M059J (cell line): ENCODE measurements around the gene ATP2A2. TPM values are rescaled to one million over a fixed set of nuclear protein-coding genes. Genes with fewer than 3 reads are reported as not detected.
"Not testable (repeated sequence)": the region's sequence is repeated elsewhere in the genome, so short reads cannot be mapped to it uniquely, and the experiment has no call there.

Experiments
- DNase-seq: peaks from one replicate; pipeline ENCODE4 v3.0.0-alpha.2; 2012; ENCODE audit warnings: low read depth
- total RNA-seq: library from RNA; depleted of rRNA; stranded (reverse); fragments of >200 nt; shearing (Covaris generic); gene quantifications from 2 replicates; pipeline ENCODE4 v1.2.3, GENCODE V29; 2014

ATP2A2 gene
- total RNA-seq, 1 experiment from 2014 or later: 140 TPM

DNA sequence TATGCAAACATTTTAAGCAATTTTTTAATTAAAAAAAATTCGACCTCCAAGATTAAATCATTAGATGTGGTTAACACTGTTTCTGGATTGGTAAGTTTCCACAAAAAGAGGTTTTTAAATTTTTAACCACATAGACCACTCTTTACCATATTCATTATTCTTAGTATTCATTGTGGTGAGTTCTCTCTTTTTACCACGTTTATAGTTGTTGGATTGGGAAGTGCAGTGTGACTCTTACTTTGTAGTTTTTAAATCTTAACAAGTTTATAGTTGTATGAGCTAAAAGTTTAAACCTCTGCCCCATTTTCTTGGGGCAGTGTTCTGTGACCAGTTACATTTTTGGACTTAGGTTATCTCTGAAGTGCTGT is 8.6 kb downstream of the ATP2A2 start:
- no peak for DNase-seq

DNA sequence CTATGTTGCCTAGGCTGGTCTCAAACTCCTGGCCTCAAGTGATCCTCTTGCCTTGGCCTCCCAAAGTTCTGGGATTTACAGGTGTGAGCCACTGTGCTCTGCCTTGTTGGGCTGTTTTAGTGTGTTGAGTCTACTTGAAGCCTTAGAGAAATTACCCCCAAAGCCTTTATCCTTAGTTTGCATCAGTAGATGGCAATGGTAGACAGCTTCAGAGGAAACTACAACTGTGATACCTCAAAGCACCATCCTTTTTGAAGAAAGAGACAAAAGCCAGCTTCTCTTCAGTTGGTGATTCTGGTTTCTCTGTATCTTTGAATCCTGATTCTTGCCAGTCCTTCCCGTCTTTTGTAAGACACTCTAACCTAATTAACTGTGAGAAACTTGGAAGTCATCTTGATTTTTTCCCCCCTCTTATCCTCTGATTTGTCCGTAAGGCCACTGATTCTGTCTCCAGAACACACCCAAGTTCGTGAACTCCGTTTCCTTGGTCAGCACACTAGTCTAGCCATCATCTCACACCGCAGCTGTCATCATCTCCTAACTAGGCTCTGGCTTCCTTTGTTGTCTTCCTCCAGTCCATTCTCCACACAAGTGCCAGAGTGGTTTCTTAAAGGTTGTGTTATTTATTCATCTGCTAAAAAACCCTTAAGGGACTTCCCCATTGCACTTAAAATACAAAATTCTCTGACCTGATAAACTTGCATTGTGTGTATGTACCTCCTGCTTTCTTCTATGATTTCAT is 20.2 kb downstream of the ATP2A2 start:
- DNase-seq: no peak

DNA sequence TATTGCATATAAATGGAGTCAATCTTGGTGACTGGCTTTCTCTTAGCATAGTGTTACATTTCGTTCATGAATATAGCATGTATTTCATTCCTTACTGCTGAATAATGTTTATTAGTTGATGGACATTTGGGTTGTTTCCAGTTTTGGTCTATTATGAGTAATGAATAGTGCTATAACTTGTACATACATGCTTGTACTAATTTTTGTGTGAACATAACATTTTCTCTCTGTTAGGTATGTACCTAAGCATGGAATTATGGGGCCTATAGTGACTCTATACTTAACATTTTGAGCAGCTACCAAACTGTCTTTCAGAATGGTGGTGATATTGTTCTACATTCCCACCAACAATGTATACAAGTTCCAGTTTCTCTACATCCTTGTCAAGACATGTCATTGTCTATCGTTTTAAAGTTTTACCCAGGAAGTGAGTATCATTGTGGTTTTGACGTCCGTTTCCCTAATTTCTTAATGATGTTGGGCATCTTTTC is 23.1 kb downstream of the ATP2A2 start:
- peak; percentile 58 for DNase-seq

DNA sequence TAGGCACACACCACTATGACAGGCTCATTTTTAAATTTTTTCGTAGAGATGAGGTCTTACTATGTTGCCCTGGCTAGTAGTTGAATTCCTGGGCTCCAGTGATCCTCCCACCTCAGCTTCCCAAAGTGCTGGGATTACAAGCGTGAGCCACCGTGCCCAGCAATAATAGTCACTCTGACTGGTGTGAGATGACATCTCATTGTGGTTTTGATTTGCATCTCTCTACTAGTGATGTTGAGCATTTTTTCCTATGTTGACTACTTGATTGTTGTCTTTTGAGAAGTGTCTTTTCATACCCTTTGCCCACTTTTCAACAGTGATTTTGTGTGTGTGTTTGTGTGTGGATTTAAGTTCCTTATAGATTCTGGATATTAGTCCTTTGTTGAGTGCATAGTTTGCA is 26.3 kb downstream of the ATP2A2 start:
- DNase-seq: peak; percentile 64

DNA sequence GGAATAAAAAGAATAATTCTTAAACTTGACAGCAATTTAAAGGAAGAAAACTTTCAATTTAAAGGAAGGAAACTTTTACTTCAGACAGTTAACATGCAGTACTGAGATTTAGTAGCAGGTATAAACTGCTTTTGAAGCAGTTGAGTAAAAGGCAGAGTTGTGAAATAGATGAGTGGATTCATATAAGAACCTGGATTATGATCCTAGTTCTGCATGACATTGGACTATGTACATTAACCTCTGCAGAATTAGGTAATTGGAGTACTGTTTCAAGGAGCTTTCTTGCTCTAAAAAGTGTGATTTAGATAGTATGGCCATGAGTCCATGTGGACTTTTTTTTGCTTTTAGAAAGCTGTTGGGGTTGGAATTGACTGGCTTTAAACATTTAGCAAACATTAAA is 29.7 kb downstream of the ATP2A2 start:
- no peak for DNase-seq

DNA sequence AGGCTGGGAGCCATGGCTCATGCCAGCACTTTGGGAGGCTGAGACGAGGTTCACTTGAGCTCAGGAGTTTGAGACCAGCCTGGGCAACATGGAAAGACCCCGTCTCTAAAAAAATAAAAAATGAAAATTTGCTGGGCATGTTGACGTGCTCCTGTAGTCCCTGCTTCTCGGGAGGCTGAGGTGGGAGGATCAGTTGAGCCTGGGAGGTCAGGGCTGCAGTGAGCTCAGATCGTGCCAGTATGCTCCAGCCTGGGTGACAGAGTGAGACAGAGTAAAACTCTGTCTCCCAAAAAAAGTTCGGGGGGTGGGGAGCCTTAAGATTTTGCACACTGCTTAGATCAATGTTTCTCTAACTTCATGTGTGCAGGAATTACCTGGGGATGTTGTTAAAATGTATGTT is 30.9 kb downstream of the ATP2A2 start:
- no peak for DNase-seq

DNA sequence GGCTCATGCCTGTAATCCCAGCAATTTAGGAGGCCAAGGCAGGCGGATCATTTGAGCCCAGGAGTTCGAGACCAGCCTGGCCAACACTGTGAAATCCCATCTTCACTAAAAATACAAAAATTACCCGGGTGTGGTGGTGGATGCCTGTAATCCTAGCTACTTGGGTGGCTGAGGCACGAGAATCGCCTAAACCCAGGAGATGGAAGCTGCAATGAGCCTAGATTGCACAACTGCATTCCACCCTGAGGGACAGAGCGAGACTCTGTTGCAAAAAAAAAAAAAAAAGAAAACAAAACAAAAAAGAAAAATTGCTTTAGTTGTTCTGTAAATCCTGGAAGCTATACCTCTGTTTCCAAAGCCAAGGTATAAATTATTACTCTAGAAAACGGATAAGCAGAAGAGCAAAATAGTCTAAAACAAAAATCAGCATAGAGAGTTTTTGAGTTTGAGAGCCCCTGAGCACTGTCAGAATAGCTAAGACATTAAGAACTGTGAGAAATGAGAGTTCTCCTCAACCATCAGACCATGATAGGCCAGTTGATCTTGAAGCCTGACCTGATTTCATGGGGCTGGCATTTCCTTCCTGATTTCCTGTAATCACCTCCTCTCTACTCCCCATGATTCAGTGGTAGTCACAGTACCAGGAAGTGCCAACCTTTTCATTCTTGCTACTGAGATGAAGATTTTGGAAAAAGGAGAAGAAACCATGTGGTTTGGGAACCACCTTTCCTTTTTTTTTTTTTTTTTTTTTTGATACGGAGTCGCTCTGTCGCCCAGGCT is 31.7 kb downstream of the ATP2A2 start:
- peak; percentile 90 for DNase-seq

DNA sequence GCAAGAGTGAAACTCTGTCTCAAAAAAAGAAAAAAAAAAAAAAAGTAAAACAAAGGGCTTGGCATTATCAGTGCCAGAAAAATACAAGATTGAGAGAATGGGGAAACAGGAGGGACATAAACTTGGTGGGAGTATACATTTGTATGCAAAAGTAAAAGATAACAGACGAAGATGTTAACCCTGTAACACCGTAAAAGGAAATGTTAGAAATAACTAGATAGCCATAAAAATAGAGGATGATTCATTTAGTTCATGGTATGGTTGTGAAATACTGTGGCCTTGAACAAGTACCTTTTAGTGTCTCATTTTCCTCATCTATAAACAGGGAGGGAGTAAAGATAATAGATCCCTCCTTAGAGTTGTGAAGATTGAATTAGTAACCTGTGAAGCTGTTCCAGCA is 33.3 kb downstream of the ATP2A2 start:
- DNase-seq: peak; percentile 69

DNA sequence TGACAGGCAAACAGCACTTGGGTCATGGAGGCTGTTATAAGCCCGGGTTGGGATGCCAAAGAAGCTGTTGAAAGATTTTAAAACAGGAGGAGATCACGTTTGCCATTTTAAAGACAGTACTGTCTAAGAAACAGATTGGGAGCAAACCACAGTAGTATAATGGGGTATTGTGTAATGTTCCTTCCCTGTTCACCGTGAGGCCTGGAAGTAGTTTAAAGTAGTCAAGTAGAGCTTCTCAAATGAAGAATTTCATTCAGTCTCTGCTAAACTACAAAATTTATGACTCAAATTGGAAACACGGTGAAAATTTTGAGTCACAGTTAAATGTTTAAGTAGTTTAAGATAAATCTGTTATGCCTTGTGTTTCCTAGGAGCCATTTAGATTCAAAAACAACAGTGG is 35.8 kb downstream of the ATP2A2 start:
- DNase-seq: peak; percentile 76

DNA sequence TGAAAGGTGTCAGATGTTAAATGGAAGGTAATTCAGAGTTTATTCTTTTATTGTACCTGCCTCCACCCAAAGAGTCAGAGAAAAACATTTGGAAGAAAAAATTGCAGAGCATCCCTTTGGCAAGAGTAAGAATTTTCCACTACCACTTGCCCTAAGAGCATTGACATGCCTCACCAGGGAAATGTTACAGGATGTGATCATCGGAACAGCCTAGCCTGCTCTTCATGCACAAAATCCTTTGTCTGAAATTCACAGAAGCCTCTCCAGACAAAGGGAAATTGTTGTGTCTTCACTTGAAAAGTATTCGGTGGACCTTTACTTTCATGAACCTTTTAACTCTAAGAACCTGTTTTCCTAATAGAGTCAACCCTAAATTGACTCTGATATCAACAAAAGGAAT is 36.9 kb downstream of the ATP2A2 start:
- peak; percentile 14 for DNase-seq

DNA sequence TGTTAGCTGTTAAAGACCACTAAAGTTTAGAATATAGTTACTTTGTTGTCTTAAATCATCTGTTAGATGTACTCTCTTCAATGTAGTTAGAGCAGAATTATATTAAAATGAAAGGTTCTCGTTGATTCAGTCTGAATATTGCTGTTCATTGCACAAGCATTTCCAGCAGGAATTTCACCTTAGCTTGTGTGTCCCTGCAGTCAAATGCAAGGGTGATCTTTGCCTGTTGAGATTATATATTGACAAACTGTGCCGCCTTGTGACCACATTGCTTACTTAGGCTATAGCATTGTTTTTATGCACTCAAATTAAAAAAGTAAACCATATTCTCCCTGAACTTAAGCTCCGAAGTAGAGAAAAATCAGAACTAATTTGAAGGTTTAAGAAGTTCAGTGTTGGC is 39.5 kb downstream of the ATP2A2 start:
- no peak for DNase-seq

DNA sequence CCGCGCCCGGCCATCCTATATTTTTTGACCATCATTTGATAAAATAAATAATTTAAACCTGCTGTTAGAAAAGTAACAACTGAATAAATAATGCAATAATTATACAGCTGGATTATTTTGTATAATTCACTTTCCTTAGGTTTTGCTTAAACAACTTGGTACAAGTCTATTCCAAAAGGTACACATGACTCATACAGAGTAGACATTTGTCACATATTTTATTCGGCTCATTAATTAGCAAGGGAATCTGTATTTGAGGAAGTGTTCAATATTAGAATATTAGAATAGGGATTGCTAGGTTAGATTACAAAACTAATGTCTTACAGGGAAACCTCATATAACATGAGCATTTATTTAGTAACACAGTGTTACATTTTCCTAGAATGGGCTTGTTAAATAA is 48.7 kb downstream of the ATP2A2 start:
- no peak for DNase-seq

DNA sequence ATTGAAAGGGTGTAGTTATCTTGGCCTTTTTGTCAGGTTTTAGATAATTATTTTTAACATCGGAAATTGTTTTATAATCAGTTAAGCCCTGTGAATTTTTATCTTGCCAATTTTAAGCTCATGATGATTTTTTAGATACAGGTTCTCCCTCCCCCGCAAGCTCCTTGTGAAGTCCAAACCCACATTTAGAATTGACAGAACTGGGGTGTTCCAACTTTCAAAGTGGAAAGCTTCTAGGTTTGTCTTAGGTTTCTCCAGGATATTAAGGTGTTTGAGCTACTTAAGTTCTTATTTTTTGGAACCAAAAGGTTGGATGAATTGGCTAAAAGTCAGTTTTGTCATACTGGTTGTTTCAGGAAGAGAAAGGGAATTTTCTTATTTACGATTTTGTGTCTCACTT is 49.1 kb downstream of the ATP2A2 start:
- no peak for DNase-seq

DNA sequence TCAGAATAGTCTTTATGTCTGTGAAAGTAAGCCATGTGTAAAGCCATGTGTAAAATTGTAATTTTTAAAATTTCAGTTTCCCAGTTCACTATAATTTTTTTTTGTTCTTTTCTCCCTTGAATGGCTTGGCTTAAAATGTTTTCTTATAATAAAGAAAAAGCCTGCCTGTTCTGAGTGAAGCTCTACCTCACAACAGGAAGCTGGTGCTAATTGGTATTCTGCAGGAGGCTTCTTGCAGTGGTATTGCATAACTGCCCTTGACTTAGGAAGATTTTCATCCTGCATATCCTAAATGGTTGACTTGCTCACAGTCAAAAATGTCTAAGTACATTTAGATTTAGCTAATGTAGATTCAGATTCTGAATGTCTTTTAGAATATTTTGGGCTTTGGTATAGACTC is 49.5 kb downstream of the ATP2A2 start:
- peak; percentile 15 for DNase-seq

DNA sequence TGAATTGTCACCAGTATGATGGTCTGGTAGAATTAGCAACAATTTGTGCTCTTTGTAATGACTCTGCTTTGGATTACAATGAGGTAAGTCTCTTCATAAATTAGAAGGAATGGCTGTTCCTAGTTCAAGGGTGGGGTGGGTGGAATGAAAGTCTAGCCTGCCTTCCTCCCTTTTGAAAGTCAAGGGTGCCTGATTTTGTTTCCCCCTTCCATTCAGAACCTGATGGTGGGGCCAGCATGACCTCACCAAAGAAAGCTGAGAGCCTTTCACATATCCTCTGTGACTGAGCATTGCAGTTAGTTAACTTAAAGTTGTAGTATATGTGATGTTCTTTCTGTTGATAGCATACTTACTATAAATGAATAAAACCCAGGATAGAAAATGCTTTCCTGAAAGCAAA is 52.2 kb downstream of the ATP2A2 start:
- DNase-seq: no peak

DNA sequence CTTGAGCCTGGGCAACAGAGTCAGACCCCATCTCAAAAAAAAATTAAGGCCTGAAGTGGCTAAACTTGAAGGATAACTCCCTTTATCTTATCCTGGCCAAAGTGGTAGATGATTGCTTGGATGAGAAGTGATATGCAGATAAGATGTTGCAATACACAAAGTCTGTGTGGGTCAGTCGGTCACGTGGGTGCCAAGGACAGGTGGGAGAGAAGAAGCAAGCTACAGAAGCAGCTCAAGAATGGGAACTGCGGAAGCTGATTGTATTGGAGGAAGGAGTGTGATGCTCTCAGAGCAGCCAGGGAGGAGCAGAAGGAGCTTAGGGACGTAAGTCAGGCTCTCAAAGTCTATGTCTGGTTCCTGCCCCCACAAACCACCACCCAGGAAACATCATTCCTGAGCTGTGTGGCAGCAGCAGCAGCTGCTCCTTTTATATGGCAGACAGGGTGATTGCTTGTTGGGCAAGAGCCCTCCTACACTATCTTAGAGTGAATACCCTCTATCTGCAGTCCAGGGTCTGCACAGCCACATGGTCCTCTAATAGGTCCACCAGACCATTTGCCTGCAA is 54.5 kb downstream of the ATP2A2 start:
- no peak for DNase-seq

DNA sequence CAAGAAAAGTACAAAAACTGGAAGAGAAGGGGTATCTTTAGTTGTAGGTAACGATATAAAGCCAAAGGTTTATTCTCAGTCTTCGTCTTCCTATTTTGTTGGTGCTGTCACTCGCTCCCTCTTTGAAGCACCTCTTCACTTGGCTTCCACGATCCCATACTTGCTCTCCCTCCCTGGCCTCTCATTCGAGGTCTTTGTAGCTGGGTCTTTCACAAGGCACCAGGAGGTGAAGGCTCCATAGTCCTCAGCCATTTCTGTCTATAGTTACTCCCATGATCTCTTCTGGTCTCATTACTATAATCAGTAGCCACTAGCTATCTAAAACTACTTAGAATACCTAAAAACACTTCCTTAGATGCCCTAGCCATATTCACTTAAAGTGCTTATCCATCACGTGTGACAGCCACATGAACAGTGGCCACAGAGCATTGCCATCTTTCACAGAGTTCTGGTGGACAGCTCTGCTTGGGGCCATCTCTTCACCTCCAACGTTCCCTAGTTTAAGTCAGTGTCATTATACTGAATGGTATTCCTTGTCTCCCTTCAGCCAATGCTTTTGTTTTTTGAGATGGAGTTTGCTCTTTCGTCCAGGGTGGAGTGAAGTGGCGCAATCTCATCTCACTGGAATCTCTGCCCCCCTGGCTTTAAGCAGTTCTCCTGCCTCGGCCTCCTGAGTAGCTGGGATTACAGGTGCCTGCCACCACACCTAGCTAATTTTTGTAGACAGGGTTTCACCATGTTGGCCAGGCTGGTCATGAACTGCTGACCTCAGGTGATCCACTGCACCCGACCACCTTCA is 57.1 kb downstream of the ATP2A2 start:
- no peak for DNase-seq

DNA sequence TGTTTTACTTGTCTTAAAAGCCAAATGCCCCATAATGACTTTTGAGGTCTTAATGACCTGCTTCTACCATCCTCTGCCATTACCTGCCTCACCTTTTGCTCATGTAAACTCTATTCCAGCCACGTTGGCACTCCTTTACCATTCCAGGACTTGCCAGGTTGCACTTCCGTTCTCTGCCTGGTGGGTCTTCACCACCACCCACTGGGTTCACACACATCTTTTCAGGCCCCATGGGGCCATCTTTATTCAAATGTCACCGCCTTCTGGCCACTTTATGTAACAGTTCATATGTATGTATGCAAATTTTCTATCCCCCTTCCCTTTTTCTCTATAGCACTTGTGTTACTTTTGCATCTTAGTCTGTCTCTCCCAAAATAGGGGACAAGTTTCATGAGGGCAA is 57.7 kb downstream of the ATP2A2 start:
- peak; percentile 27 for DNase-seq

DNA sequence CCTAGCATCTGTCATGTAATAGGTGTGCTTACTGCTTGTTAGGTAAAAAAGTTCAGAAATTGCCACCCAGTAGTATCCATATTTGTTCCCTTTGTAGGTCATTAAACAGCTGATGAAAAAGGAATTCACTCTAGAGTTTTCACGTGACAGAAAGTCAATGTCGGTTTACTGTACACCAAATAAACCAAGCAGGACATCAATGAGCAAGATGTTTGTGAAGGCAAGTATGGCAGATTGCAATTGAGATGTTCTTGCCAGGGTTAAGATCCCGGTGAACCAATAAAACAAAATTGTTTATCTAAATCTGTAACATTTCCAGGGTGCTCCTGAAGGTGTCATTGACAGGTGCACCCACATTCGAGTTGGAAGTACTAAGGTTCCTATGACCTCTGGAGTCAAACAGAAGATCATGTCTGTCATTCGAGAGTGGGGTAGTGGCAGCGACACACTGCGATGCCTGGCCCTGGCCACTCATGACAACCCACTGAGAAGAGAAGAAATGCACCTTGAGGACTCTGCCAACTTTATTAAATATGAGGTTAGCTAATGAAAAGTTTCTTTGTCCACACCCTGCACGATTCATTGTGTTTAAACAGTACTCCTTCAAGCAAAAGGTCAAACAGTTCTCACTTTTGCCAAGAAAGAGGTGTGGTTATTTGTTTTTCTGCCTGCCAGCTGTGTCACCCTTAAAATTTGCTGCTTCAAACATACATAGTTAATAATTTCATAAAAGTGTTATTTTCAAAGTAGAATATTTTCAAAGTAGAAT is 58.3 kb downstream of the ATP2A2 start:
- DNase-seq: no peak

DNA sequence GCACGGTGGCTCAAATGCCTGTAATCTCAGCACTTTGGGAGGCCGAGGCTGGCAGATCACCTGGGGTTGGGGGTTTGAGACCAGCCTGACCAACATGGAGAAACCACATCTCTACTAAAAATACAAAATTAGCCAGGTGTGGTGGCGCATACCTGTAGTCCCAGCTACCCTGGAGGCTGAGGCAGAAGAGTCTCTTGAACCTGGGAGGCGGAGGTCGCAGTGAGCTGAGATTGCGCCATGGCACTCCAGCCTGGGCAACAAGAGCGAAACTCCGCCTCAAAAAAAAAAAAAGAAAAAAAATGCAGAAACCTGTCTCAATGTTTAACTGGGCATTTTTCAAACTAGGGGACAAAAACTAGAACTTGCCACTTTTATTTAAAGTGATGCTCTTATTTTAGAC is 59.2 kb downstream of the ATP2A2 start:
- not testable (repeated sequence) for DNase-seq

DNA sequence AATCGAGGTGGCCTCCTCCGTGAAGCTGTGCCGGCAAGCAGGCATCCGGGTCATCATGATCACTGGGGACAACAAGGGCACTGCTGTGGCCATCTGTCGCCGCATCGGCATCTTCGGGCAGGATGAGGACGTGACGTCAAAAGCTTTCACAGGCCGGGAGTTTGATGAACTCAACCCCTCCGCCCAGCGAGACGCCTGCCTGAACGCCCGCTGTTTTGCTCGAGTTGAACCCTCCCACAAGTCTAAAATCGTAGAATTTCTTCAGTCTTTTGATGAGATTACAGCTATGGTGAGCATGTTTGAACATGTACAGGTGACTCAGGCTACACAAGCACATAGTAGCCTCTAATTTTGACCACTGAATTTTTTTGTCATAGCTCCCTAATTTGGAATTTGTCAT is 59.7 kb downstream of the ATP2A2 start:
- DNase-seq: no peak
